Activated naive CD8-positive, alpha-beta T cell treated with anti-CD3 and anti-CD28 coated beads for 36 hours (primary cell): ENCODE measurements around the gene HDLBP. TPM values are rescaled to one million over a fixed set of nuclear protein-coding genes. Genes with fewer than 3 reads are reported as not detected.
A peak's percentile ranks its signal among the peaks of the same experiment; 100 is the strongest.

ENCODE experiments used
- DNase-seq: peaks from one replicate; pipeline ENCODE4 v3.0.0; 2021
- H3K27ac Mint-ChIP-seq: one replicate; pipeline ENCODE4 v1.8.0; 2022; ENCODE audit warnings: mild to moderate bottlenecking, moderate library complexity, mixed read lengths
- H3K27me3 Mint-ChIP-seq: one replicate; pipeline ENCODE4 v1.8.0; 2022; ENCODE audit warnings: mild to moderate bottlenecking, mixed read lengths
- H3K36me3 Mint-ChIP-seq: one replicate; pipeline ENCODE4 v1.8.0; 2021; ENCODE audit warnings: mild to moderate bottlenecking, mixed read lengths
- H3K4me1 Mint-ChIP-seq: one replicate; pipeline ENCODE4 v1.8.0; 2021; ENCODE audit warnings: mixed read lengths
- H3K4me3 Mint-ChIP-seq: one replicate; pipeline ENCODE4 v1.8.0; 2022; ENCODE audit warnings: mild to moderate bottlenecking, moderate library complexity, mixed read lengths
- H3K9me3 Mint-ChIP-seq: one replicate; pipeline ENCODE4 v1.8.0; 2022; ENCODE audit warnings: mixed read lengths
- total RNA-seq, 2 experiments: library from RNA; stranded (reverse); gene quantifications; one replicate each; pipeline ENCODE4 v1.2.3, GENCODE V29; 2021

HDLBP gene
- total RNA-seq, 2 experiments from 2014 or later = 272 to 286 TPM

DNA sequence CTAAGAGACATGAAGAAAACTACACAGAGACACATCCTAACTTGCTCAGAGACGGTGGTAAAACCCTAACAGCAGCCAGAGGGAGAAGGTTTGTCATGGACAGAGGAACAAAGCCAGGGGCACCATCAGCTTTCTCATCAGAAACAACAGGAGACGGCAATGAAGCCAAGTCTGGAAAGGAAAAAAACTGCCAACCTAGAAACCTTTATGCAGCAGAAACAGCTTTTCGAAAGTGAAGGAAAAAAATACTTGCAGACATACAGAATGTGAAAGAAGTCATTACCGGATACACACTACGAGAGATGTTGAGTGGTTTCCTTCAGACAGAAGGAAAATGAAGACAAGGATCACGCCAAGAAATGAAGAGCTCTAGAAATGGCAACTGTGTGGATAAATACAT, 71.1 kb downstream of the HDLBP start:
- Mint-ChIP-seq H3K36me3 (peaks cover 44% of the 10 kb centered on the region), H3K27me3 (no peaks in the 10 kb centered on the region), H3K4me1 (no peaks in the 10 kb centered on the region), H3K27ac (no peak overlapping the region), H3K4me3 (no peak overlapping the region), H3K9me3 (no peaks in the 10 kb centered on the region)
- no peak for DNase-seq

DNA sequence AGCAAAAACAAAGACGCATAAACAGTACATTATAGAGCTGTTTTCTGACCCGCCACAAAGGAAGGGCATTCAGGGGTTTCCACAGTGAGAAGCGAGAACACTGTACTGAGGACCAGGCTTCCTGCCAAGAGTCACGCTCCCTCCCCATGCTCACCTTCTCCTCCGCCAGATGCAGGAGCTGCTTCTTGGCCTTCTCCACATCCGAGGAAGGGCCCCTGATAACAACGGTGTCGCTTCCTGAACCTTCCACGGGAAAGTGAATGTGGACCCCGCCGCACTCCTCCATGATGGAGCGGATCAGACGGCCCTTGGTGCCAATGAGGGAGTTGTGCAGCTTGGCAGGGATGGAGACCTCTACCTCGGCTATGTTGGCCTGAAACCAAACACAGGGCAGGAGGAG, 73.2 kb downstream of the HDLBP start:
- DNase-seq = no peak
- Mint-ChIP-seq H3K27ac (no peak overlapping the region), H3K36me3 (peaks cover 42% of the 10 kb centered on the region), H3K27me3 (no peaks in the 10 kb centered on the region), H3K4me1 (no peaks in the 10 kb centered on the region), H3K9me3 (no peaks in the 10 kb centered on the region), H3K4me3 (no peak overlapping the region)

DNA sequence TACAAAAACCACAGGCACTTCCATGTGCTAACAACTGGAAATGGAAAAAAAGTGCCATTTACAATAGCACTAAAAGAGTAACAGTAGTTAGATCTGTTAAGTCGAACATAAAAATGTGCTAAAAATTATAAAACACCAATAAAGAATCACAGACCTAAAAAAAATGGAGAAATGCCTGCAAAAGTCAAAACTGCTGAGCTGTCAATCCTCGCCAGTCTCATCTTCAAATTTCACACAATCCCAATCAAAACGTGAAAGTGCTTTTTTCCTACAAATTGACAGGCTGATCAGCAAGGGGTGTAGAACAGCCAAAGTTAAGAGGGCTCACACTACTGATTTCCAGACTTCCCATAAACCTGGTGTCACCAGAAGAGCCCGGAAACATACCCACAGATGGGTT, 73.8 kb downstream of the HDLBP start:
- peaks cover 47% of the 10 kb centered on the region for H3K36me3 Mint-ChIP-seq
- no peaks in the 10 kb centered on the region for H3K27me3 Mint-ChIP-seq
- H3K27ac Mint-ChIP-seq = no peak overlapping the region
- no peaks in the 10 kb centered on the region for H3K4me1 Mint-ChIP-seq
- DNase-seq = no peak
- no peak overlapping the region for H3K4me3 Mint-ChIP-seq
- H3K9me3 Mint-ChIP-seq = no peaks in the 10 kb centered on the region

DNA sequence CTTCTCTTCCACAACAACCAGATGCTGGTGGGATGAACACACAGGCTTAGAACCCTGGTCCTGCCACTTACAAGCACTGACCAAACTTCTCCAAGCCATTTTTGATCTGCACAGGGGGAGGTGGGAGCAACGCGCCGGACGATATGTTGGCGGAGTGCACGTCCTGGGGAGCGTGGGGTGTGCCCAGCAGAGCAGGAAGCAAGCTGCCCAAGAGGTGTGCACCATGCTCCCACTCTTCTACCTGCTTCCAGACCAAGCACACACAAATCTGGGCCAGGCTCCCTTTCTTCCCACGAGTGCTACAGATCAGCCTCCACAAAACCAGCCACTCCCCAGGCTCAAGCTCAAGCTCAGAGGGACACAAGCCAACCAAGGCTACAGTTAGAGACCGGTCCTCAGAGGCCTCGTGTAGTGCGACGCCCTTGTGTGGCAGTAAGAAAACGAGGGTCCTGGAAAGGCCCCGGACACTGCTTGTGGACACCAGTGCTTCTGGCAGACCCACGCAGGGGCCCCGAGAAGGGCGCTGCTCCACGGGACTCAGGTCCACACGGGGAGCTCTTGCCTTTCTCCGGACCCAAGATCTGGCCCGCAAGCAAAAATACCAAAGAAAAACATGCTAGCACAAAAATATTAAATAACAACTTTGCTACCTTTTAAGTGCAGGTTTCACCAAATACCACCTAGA, 75.0 kb downstream of the HDLBP start:
- H3K4me1 Mint-ChIP-seq = no peaks in the 10 kb centered on the region
- no peaks in the 10 kb centered on the region for H3K9me3 Mint-ChIP-seq
- peaks cover 51% of the 10 kb centered on the region for H3K36me3 Mint-ChIP-seq
- no peak overlapping the region for H3K27ac Mint-ChIP-seq
- DNase-seq = no peak
- no peak overlapping the region for H3K4me3 Mint-ChIP-seq
- H3K27me3 Mint-ChIP-seq = no peaks in the 10 kb centered on the region

DNA sequence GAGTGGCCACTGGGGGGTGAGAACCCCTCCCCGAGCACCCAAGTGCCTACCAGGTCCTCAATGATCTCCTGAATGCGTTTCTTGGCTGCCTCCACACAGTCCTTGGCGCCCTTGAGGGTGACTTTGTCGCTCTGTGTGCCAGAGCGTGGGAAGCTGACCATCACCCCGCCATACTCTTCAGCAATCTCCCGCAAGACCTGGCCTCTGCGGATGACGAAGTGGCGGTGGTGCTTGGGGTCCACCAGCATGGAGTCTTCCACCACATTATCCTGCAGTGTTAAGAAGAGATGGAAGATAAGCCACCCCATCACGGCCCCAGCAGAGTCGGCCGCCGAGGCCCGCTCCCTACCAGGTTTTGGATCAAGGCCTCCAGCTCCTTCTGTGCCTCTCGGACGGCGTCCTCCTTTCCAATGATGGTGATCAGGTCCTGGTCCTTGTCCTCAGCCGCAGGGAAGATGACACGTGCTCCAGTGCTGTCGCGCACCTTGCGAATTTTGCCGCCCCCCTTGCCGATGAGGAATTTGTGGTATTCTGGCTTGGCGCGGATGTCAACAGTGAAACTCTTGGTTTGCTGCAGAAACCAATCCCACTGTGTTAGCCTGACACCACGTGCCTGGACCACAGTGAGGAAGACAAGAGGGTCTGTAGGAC, 75.8 kb downstream of the HDLBP start:
- Mint-ChIP-seq H3K9me3 (no peaks in the 10 kb centered on the region), H3K4me3 (no peak overlapping the region), H3K27ac (no peak overlapping the region), H3K4me1 (no peaks in the 10 kb centered on the region), H3K27me3 (no peaks in the 10 kb centered on the region), H3K36me3 (peaks cover 56% of the 10 kb centered on the region)
- no peak for DNase-seq

DNA sequence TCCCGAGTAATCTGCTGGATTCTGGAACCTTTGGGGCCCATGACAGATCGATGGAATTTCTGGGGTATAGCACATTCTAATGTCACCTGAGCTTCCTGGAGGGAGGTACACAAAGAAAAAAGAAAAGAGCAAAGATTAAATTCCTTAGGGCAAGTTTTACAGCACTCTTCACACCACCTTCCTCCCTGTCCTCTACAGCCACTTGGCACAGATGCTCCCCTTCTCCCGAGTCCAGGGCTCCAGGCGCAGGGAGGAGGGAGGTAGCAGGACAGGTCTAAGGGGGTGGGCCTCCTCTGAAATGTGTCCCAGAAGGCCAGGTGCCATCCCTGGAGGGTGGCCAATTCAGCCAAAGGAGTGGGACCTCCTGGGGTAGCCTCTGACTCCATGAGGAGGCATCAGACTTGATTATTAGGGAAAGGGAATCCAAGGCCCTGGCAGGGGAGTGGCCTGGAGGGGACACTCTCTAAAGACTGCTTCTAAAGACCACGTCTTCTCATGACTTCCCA, 76.7 kb downstream of the HDLBP start:
- Mint-ChIP-seq H3K36me3 (peaks cover 60% of the 10 kb centered on the region), H3K9me3 (no peaks in the 10 kb centered on the region), H3K4me3 (no peak overlapping the region), H3K27ac (no peak overlapping the region), H3K4me1 (no peaks in the 10 kb centered on the region), H3K27me3 (no peaks in the 10 kb centered on the region)
- DNase-seq = no peak

DNA sequence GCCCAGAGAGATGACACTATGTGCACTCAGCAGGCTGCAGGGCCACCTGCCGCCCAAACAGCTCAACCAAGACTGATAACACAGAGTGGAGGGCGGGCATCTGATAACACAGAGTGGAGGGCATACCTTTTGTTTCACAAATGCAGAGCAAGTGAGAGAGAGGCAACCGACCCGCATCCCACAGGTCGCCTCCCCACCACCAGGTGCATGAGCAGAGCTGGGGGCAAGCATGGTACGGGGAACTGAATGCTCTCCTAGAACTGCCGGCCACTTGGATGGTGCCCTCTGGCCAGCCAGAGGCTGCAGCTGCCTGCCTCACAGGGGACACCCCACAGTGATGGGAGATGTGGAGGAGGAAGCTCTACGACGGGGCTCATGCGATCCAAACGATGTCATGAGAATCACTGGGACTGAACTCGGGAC, 77.5 kb downstream of the HDLBP start:
- H3K9me3 Mint-ChIP-seq = no peaks in the 10 kb centered on the region
- DNase-seq = no peak
- H3K27ac Mint-ChIP-seq = no peak overlapping the region
- H3K36me3 Mint-ChIP-seq = peaks cover 58% of the 10 kb centered on the region
- no peak overlapping the region for H3K4me3 Mint-ChIP-seq
- no peaks in the 10 kb centered on the region for H3K27me3 Mint-ChIP-seq
- no peaks in the 10 kb centered on the region for H3K4me1 Mint-ChIP-seq

DNA sequence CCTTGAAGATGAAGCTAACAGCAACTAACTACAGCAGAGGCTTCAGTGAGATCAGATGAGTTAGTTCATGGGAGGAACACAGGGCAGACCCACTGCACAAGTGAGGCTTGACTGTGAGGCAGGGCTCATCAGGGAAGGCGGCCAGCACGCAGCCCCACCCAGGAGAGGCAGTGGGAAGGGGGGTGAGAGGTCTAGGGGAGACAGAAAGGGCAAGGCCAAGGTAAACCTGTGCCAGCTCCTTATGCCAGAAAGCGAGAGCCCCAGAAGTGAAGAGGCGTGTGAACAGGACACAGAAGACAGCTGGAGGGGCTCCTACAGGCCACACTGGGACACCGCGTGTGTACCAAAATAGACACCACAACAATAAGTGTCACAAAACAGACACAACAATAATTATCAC, 78.4 kb downstream of the HDLBP start:
- Mint-ChIP-seq H3K4me3 (no peak overlapping the region), H3K27ac (peak overlapping the region; percentile 25), H3K4me1 (no peaks in the 10 kb centered on the region), H3K9me3 (no peaks in the 10 kb centered on the region), H3K36me3 (peaks cover 55% of the 10 kb centered on the region), H3K27me3 (no peaks in the 10 kb centered on the region)
- DNase-seq = no peak

DNA sequence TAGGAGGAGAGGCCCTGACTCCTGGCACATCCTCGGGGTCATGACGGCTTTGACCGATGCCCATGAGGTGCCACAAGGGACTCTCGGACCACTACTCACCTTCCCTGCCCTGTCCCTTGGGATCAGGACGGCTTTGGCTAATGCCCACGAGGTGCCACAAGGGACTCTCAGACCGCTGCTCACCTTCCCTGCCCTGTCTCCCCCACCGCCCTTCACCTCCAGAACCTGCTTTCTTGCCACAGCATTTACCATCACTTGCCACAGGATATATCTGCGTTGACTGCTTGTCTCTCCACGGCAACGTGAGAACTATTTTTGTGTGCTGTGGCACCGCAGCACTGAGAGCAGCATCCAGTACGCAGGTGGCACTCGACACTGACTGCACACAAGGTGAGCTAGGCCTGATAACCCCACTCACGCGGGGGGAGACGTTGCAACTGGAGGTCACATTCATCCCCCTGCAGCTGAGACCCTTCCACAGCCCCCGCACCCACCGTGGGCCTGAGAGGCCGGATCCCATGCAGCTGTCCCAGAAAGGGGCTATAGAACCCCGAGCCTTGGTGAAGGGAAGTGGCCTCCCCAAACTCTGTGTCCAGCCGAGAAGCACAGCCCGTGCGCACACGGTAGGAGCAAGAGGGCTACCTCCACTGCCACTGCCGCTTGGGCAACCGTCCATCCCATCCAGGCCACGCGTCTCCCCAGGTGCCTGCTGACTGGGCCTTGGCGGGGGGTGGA, 79.4 kb downstream of the HDLBP start:
- no peak overlapping the region for H3K4me3 Mint-ChIP-seq
- no peaks in the 10 kb centered on the region for H3K9me3 Mint-ChIP-seq
- no peak for DNase-seq
- H3K27me3 Mint-ChIP-seq = no peaks in the 10 kb centered on the region
- H3K4me1 Mint-ChIP-seq = no peaks in the 10 kb centered on the region
- H3K27ac Mint-ChIP-seq = no peak overlapping the region
- peaks cover 56% of the 10 kb centered on the region for H3K36me3 Mint-ChIP-seq

DNA sequence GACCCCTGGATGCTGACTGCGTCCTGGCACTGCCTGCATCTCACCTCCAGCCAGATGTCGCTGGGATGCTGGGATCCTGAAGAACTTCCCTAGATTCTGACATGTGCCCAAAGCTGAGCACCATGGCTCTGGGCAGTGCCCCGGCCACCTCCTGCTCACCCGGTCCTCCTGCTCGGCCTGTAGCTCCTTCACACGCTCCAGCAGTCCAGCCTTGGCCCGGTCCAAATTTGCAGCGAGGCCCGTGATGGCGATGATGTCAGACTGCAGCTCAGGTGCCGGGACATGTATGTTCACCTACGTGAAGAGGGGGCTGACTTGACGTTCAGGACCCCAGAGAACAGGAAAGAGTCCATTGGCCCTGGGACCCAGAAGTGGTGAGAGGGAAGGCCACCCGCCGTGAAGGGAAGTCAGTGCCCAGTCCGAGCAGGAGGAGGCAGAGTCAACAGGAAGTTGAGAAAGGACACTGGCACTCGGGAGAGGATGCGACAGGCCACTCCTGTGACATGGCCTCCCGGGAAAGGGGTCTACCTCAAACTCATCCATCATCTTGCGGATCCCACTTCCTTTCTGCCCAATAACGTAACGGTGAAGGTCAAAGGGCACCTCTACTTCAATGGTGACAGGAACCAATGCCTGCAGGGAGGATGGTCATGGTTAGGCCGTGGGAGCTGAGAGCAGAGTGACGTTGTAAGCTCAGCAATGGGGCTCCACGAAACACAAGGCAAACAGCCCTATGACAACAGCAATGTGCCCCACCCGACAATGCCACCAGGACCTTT, 80.3 kb downstream of the HDLBP start:
- H3K27me3 Mint-ChIP-seq = no peaks in the 10 kb centered on the region
- H3K4me1 Mint-ChIP-seq = no peaks in the 10 kb centered on the region
- no peak for DNase-seq
- no peak overlapping the region for H3K27ac Mint-ChIP-seq
- no peaks in the 10 kb centered on the region for H3K9me3 Mint-ChIP-seq
- peaks cover 47% of the 10 kb centered on the region for H3K36me3 Mint-ChIP-seq
- H3K4me3 Mint-ChIP-seq = no peak overlapping the region

DNA sequence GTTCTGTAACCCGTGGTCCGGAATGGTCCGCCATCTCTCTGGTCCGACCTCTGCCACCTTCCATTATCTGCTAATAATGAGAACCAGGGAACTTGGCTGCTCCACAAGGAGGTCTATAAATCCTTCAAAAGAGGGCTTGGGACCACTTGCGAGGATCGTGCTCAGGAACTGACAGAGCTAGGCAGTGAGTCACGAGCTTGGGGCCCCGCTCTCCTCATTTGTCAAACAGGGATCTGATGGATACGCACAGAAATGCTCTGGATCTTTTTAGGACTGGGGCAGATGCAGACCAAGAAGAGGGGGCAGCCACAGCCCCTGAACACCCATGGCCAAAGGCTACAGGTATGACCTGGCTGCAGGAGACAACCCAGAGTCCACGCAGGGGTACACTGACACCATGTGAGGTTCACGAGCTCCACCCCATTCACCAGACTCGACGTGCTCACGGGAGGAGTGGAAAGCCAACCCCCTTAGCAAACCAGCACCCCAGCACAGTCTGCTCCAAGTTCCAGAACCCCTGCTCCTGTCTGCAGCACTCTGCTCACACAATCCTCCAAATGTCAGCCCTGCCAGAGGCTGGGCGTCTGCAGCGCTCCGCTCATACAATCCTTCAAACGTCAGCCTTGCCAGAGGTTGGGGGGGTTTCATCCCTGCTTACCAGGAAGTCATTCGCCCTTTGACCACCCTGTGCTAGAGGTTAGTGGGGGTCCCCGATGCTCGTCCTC, 81.2 kb downstream of the HDLBP start:
- H3K9me3 Mint-ChIP-seq = no peaks in the 10 kb centered on the region
- DNase-seq = no peak
- H3K4me3 Mint-ChIP-seq = no peak overlapping the region
- H3K4me1 Mint-ChIP-seq = no peaks in the 10 kb centered on the region
- no peak overlapping the region for H3K27ac Mint-ChIP-seq
- peaks cover 42% of the 10 kb centered on the region for H3K36me3 Mint-ChIP-seq
- H3K27me3 Mint-ChIP-seq = no peaks in the 10 kb centered on the region

DNA sequence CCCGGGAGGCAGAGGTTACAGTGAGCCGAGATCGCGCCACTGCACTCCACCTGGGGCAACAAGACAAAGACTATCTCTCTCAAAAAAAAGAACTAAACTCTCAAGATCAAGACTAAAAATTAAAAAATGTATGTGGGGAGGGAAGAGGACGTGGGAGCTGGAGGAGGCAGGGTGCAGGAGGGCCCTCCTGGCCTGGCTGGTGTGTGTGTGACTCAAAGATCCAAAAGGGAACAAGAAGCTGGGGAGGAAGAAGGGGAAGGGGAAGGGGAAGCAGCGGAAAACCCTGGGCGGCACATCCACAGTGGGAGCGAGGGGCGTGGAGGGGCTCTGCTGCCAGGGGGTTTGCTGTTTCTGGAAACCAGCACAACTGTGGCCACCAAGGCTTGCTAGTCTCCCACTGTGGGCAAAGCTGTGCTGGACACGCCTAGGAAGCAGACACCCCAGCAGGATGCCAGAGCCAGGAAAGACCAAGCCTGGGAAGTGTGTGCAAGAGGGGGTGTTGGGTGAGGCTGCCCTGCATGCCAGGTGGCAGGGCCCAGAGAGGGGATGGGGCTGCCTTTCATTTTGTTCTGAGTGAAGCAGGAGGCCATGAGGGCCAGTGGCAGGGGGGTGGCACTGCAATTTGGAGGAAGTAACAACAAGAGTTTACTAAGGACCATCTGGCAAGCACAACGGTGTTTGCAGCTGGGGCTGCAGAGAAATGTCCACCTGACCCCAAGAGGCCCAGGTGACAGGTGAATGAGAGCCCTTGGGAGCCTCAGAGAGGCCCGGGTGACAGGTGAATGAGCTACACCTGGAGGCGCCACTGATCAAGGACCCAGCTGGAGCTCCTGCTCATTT, 82.5 kb downstream of the HDLBP start:
- no peaks in the 10 kb centered on the region for H3K4me1 Mint-ChIP-seq
- H3K4me3 Mint-ChIP-seq = peak overlapping the region; percentile 1
- no peaks in the 10 kb centered on the region for H3K9me3 Mint-ChIP-seq
- no peaks in the 10 kb centered on the region for H3K27me3 Mint-ChIP-seq
- no peak overlapping the region for H3K27ac Mint-ChIP-seq
- DNase-seq = no peak
- peaks cover 37% of the 10 kb centered on the region for H3K36me3 Mint-ChIP-seq

DNA sequence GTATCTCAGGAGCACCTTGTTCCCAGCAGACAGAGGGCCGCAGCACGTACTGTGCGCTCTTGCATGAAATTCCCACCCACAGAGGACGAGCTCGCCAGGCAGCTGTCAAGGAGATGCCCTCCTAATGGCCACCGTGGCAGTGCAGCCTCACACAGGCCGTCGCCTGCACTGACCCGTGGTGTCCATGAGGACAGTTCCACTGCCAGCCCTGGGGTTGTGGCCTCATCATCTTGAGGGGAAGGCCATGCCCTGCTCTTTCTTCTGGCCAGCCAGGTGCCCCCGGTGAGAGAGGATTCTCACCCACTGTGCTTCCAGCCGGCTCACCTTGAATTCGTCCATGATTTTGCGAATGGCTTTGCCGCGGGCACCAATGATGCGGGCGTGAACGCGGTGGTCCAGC, 85.0 kb downstream of the HDLBP start:
- H3K27ac Mint-ChIP-seq = no peak overlapping the region
- no peaks in the 10 kb centered on the region for H3K9me3 Mint-ChIP-seq
- peaks cover 26% of the 10 kb centered on the region for H3K36me3 Mint-ChIP-seq
- H3K4me1 Mint-ChIP-seq = no peaks in the 10 kb centered on the region
- DNase-seq = no peak
- H3K4me3 Mint-ChIP-seq = no peak overlapping the region
- H3K27me3 Mint-ChIP-seq = no peaks in the 10 kb centered on the region
